A549 (cell line): ENCODE data around the gene KMT5C.

Experiments used
- CEBPB ChIP-seq, 2 experiments: fragments of >200 bp in 1 of 2; sonication (Bioruptor Twin) in 1 of 2; formaldehyde crosslinking in 1 of 2; IDR thresholded peaks; 2 replicates each; pipeline ENCODE4 v1.6.1; 2012 to 2016
- EHF ChIP-seq: fragments of 250-450 bp; sonication (Bioruptor Pico); IDR thresholded peaks from 2 replicates; pipeline ENCODE4 v1.5.0; 2020; ENCODE audit warnings: mild to moderate bottlenecking
- HEYL ChIP-seq: fragments of 250-450 bp; sonication (Bioruptor Pico); IDR thresholded peaks from 2 replicates; pipeline ENCODE4 v1.8.0; 2021; ENCODE audit warnings: mild to moderate bottlenecking, moderate library complexity
- HOXA7 ChIP-seq: fragments of 250-450 bp; sonication (Bioruptor Pico); IDR thresholded peaks from 2 replicates; pipeline ENCODE4 v1.5.0; 2020; ENCODE audit warnings: mild to moderate bottlenecking, moderate library complexity
- TF ChIP-seq, protein P1 (sequence below): fragments of >200 bp; sonication (Bioruptor Twin); formaldehyde crosslinking; IDR thresholded peaks from 3 replicates; pipeline ENCODE4 v1.5.1; 2016

DNA sequence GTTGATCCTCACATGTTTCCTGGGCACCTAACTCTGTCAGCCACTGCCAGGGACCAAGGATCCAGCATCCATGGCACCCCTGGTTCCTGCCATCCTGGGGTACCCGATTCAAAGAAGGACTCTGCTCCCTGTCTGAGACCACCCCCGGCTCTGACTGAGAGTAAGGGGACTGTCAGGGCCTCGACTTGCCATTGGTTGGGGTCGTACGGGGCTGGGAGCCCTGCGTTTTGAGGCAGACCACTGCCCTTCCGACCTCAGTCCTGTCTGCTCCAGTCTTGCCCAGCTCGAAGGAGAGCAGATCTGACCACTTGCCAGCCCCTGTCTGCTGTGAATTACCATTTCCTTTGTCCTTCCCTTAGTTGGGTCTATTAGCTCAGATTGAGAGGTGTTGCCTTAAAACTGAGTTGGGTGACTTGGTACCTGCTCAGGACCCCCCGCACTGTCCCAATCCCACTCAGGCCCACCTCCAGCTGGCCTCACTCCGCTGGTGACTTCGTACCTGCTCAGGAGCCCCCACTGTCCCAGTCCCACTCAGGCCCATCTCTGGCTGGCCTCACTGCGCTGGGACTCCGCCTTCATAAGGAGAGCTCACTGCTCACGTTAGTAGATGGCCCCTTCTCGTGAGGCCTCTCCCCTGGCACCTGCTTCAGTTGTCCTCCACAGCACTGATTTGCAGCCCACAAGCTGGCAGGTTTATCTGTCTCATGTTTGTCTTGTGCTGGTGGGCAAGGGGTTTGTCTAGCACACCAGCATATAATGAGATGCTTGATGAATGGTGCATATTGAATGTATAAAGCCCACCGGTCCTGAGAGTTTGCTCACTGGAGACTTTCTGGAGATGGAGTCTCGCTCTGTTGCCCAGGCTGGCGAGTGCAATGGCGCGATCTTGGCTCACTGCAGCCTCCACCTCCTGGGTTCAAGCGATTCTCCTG lies 50.0 kb downstream of the KMT5C start:
- TF ChIP-seq CEBPB (IDR thresholded peaks at IDR 0.05) (no peak), EHF (CRISPR knock-in tag) (no peak), HOXA7 (CRISPR knock-in tag) (no peak), HEYL (no peak)
- TF ChIP-seq, protein P1, sequence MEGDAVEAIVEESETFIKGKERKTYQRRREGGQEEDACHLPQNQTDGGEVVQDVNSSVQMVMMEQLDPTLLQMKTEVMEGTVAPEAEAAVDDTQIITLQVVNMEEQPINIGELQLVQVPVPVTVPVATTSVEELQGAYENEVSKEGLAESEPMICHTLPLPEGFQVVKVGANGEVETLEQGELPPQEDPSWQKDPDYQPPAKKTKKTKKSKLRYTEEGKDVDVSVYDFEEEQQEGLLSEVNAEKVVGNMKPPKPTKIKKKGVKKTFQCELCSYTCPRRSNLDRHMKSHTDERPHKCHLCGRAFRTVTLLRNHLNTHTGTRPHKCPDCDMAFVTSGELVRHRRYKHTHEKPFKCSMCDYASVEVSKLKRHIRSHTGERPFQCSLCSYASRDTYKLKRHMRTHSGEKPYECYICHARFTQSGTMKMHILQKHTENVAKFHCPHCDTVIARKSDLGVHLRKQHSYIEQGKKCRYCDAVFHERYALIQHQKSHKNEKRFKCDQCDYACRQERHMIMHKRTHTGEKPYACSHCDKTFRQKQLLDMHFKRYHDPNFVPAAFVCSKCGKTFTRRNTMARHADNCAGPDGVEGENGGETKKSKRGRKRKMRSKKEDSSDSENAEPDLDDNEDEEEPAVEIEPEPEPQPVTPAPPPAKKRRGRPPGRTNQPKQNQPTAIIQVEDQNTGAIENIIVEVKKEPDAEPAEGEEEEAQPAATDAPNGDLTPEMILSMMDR = no peak
